K562 treated with DMSO at 1 percent for 12 hours (cell line): Measurements from ENCODE around the gene ADH4. TPM values are rescaled to one million over a fixed set of nuclear protein-coding genes. Genes with fewer than 3 reads are reported as not detected.

Source experiments
- total RNA-seq: library from RNA; unstranded; fragments of 300-600 nt; gene quantifications from 2 replicates; pipeline ENCODE4 v1.2.3, GENCODE V29; 2022; ENCODE audit not compliant: insufficient read depth

Gene ADH4
- not detected in 2 replicates for total RNA-seq

DNA sequence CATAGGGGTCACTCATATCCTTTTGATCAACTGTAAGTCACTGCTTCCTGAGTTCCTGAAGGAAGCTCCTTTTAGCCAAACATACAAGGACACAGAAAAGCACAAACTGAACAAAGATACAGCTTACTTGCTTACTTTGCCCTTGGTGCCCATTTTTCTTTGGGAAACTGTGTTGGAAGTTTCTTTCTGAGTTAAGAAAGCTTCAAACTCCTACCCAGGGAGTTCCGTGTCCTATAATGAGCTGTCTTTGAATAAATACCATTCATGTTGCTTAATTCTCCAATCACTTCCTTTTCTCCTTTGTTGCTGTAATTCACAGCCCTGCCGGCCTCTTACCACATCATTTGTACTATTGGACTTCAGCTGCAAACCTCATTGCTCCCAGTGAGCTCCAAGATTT lies at the start of gene ADH4:
TSS of gene ADH4 (minus strand) at position 228 of the 400 bp plus-strand sequence. CDS start at position 153, 75 bp downstream.

DNA sequence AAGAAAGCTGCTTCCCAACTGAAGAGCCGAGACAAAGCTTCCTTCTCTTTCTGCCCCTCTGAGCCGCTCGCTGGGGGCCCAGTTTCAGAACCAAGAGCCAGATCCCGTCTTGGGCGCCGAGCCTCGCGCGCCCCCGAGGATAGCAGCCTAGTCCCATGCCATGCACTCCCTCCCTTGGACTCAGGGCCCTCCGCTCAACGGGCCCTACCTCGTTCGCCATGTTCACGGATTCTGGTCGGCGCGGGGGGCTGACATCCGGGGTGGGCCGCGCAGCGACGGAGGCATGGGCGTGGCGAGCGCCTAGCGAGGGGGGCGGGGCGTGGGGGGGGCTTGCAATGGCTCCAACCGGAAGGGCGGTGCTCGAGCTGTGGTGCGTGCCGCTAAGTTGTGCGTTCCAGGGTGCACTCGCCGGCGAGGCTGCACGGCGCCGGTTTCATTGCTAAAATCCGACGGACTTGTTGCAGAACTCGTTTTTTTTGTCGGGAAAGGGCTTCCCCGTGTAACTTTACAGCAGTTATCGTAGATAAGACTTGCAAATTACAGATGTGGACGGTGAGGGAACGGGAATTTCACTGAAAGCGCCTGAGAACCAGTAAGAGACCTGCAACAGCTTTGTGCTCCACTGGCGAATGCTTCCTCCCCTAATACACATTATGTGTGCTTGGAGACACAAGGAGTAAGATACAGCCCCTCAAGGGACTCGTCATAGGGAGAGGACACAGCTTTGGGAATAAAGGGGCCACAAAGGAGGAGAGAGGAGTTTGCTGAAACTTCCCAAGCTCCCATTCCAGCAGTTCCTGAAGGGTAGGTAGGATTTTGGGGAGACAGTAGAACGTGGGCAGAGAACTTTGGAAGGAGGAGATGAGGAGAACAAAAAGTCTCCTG lies 55.4 kb downstream of the ADH4 start, which contains the start of gene ADH5:
TSS of gene ADH5 (minus strand) at position 308 of the 885 bp plus-strand sequence. CDS start at position 220, 88 bp downstream.

Other genes starting within 250 kb of the ADH4 start
- gene EIF4E, start 215.2 kb downstream of the ADH4 start, total RNA-seq, result 40.7 and 65.2 TPM in 2 replicates
- 20.0 and 46.2 TPM in 2 replicates for gene METAP1, start 148.6 kb downstream of the ADH4 start, total RNA-seq
- 93.9 and 110 TPM in 2 replicates for gene ADH5, start 55.5 kb downstream of the ADH4 start, total RNA-seq
- not detected in 2 replicates for gene ADH6, start 74.9 kb upstream of the ADH4 start, total RNA-seq
- not detected in 2 replicates for gene ADH1A, start 146.7 kb upstream of the ADH4 start, total RNA-seq
- not detected in 2 replicates for gene ADH1B, start 177.1 kb upstream of the ADH4 start, total RNA-seq
- not detected in 2 replicates for gene ADH1C, start 208.4 kb upstream of the ADH4 start, total RNA-seq